Fibroblast of lung (primary cell): ENCODE measurements around the gene CABP7. TPM values are rescaled to one million over a fixed set of nuclear protein-coding genes. Genes with fewer than 3 reads are reported as not detected.
A peak's percentile ranks its signal among the peaks of the same experiment; 100 is the strongest.

Source experiments
- DNase-seq, 2 donors: peaks; one replicate each; pipeline versions ENCODE4 v3.0.0 to v3.0.0-alpha.2; 2010; ENCODE audit warnings: low read depth in 2 of 2
- H2AFZ ChIP-seq: 2 replicates; pipeline ENCODE4 v1.5.1; 2012; ENCODE audit warnings: low read length, control low read depth, inconsistent platforms
- H3K27ac ChIP-seq: 2 replicates; pipeline ENCODE4 v1.5.1; 2011; ENCODE audit warnings: low read length, control low read depth; ENCODE audit not compliant: insufficient read depth
- H3K27me3 ChIP-seq: 2 replicates; pipeline ENCODE4 v1.5.1; 2011; ENCODE audit warnings: mild to moderate bottlenecking, low read length; ENCODE audit not compliant: control insufficient read depth, insufficient read depth
- H3K36me3 ChIP-seq: 2 replicates; pipeline ENCODE4 v1.5.1; 2011; ENCODE audit warnings: low read length; ENCODE audit not compliant: control insufficient read depth, insufficient read depth
- H3K4me1 ChIP-seq: 2 replicates; pipeline ENCODE4 v1.5.1; 2011; ENCODE audit warnings: low read length; ENCODE audit not compliant: control insufficient read depth, insufficient read depth; ENCODE audit errors: extremely low read depth
- H3K4me2 ChIP-seq: 2 replicates; pipeline ENCODE4 v1.5.1; 2011; ENCODE audit warnings: low read length, control low read depth; ENCODE audit not compliant: insufficient read depth; ENCODE audit errors: extremely low read depth
- H3K4me3 ChIP-seq, 4 experiments: fragments of 200-600 bp in 1 of 4; sonication (generic) in 1 of 4; replicated peaks in 1 of 4; 2 replicates each; pipeline ENCODE4 v1.5.1; 2011 to 2016; ENCODE audit warnings: low read length in 4 of 4, low read depth in 3 of 4, mild to moderate bottlenecking in 3 of 4, control low read depth in 2 of 4, inconsistent platforms in 1 of 4, mixed read lengths in 1 of 4; ENCODE audit not compliant: insufficient read depth in 1 of 4; ENCODE audit errors: control extremely low read depth in 1 of 4
- H3K79me2 ChIP-seq: 2 replicates; pipeline ENCODE4 v1.5.1; 2012; ENCODE audit warnings: mild to moderate bottlenecking, low read length, inconsistent platforms; ENCODE audit not compliant: control insufficient read depth, insufficient read depth
- H3K9ac ChIP-seq: 2 replicates; pipeline ENCODE4 v1.5.1; 2011; ENCODE audit warnings: mild to moderate bottlenecking, low read length, control low read depth; ENCODE audit not compliant: insufficient read depth
- H3K9me3 ChIP-seq: 2 replicates; pipeline ENCODE4 v1.5.1; 2012; ENCODE audit warnings: low read depth, low read length; ENCODE audit not compliant: control insufficient read depth, insufficient read depth
- H4K20me1 ChIP-seq: 2 replicates; pipeline ENCODE4 v1.5.1; 2011; ENCODE audit warnings: low read length; ENCODE audit not compliant: control insufficient read depth, insufficient read depth; ENCODE audit errors: extremely low read depth
- EZH2 ChIP-seq: IDR thresholded peaks from 2 replicates; pipeline ENCODE4 v1.5.1; 2012; ENCODE audit warnings: low read length, control low read depth, mild to moderate bottlenecking; ENCODE audit errors: missing control alignments
- polyA plus RNA-seq, 2 donors: library from polyadenylated mRNA; depleted of rRNA in 1 of 2; stranded (reverse) in 1 of 2; unstranded in 1 of 2; fragments of >200 nt; gene quantifications; 2 replicates each; pipeline ENCODE4 v1.2.1, GENCODE V29; 2011 to 2012; ENCODE audit warnings: missing spikeins in 1 of 2
- total RNA-seq: library from RNA; depleted of rRNA; stranded (reverse); fragments of >200 nt; gene quantifications from 2 replicates; pipeline ENCODE4 v1.2.1, GENCODE V29; 2014
- TF ChIP-seq, protein P1 (sequence below), 2 donors: IDR thresholded peaks in 1 of 2; conservative IDR thresholded peaks in 1 of 2; 1 replicate in 1 of 2; 2 replicates in 1 of 2; pipeline ENCODE4 v1.5.1; 2011 to 2012; ENCODE audit warnings: low read length in 2 of 2, control low read depth in 1 of 2, inconsistent platforms in 1 of 2, low read depth in 1 of 2, mild to moderate bottlenecking in 1 of 2

The CABP7 gene
- total and polyA plus RNA-seq, 2 donors (not counting 1 experiment from before 2014, with no cell fraction given): not detected

DNA sequence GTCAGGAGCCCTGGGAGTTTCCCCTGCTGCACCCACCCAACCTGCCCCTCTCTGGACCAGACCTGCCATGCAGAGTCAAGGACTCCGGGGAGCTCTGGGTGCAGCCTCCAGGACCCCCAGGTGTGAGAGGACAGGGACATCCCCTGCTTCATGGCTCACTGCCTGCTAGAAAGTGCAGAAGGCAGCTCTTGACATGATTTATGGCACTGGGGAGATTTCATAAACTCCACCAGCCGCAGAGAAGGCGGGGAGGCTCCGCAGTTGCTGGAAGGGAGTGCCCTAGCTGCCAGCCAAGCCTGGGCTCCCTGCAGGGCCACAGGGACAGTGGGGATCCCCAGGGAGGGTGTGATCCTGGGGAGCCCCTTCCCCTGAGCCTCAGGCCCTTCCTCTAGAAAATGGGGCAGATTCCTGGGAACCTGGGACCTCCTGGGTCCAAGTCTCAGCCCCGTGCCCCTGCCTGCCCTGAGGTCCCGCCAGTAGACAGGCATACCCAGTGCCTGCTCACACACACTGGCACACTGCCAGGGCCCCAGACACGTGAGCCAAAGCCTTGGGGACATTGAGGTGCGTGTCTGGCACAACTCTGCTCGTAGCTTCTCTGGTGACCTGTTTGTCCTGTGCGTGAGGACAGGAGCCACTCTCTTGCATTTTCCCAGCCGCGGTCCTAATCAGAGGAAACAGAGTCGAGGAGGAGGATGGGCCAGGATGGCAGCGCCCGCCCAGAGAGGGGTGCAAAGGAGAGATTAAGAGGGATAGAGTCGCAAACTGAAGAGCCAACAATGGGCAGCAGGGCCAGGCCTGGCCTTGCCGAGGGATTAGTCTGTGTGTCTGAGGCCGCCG, 13.8 kb downstream of the CABP7 start:
- no peak for TF ChIP-seq EZH2
- TF ChIP-seq, protein P1, sequence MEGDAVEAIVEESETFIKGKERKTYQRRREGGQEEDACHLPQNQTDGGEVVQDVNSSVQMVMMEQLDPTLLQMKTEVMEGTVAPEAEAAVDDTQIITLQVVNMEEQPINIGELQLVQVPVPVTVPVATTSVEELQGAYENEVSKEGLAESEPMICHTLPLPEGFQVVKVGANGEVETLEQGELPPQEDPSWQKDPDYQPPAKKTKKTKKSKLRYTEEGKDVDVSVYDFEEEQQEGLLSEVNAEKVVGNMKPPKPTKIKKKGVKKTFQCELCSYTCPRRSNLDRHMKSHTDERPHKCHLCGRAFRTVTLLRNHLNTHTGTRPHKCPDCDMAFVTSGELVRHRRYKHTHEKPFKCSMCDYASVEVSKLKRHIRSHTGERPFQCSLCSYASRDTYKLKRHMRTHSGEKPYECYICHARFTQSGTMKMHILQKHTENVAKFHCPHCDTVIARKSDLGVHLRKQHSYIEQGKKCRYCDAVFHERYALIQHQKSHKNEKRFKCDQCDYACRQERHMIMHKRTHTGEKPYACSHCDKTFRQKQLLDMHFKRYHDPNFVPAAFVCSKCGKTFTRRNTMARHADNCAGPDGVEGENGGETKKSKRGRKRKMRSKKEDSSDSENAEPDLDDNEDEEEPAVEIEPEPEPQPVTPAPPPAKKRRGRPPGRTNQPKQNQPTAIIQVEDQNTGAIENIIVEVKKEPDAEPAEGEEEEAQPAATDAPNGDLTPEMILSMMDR (conservative IDR thresholded peaks at IDR 0.05 in 1 of 2, IDR thresholded peaks at IDR 0.05 in 1 of 2; ENCODE audit: low read depth in 1 of 2, low read length in 2 of 2): no peak
- peak in 1 of 2 donors; percentile 8 for DNase-seq
- no peaks in the 10 kb centered on the region for H3K27me3 ChIP-seq
- H3K4me1 ChIP-seq: no peaks in the 10 kb centered on the region
- no peaks in the 10 kb centered on the region for H4K20me1 ChIP-seq
- no peak overlapping the region for H3K9ac ChIP-seq
- no peaks in the 10 kb centered on the region for H3K36me3 ChIP-seq
- no peak overlapping the region for H3K4me3 ChIP-seq
- H3K4me2 ChIP-seq: no peak overlapping the region
- no peak overlapping the region for H3K27ac ChIP-seq
- no peaks in the 10 kb centered on the region for H3K9me3 ChIP-seq
- H3K79me2 ChIP-seq: no peaks in the 10 kb centered on the region
- no peak overlapping the region for H2AFZ ChIP-seq

DNA sequence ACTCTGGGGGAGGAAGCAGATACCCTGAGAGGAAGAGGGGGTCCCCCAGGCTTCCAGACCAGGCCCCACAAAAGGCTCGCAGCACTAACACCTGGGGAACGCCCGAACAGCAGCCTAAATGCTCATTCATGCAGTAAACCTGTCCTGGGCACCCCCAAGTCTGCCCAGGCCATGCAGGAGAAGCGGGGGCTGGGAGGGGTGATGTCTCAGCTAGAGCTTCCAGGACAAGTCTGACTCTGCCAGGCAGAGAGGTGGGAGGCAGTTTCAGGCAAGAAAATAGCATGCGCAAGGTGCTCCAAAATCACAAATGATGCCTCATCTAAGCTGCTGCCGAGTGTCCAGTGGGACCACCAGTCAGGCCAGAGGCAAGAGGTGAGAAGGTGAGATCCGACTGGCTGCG, 14.6 kb downstream of the CABP7 start:
- no peak for DNase-seq
- Histone ChIP-seq H3K4me3 (no peak overlapping the region), H3K9ac (no peak overlapping the region), H3K79me2 (no peaks in the 10 kb centered on the region), H3K27me3 (no peaks in the 10 kb centered on the region), H3K4me2 (no peak overlapping the region), H4K20me1 (no peaks in the 10 kb centered on the region), H3K36me3 (no peaks in the 10 kb centered on the region), H3K9me3 (no peaks in the 10 kb centered on the region), H3K4me1 (no peaks in the 10 kb centered on the region), H3K27ac (no peak overlapping the region), H2AFZ (no peak overlapping the region)
- TF ChIP-seq EZH2: no peak
- TF ChIP-seq, protein P1 (conservative IDR thresholded peaks at IDR 0.05 in 1 of 2, IDR thresholded peaks at IDR 0.05 in 1 of 2; ENCODE audit: low read depth in 1 of 2, low read length in 2 of 2): no peak

DNA sequence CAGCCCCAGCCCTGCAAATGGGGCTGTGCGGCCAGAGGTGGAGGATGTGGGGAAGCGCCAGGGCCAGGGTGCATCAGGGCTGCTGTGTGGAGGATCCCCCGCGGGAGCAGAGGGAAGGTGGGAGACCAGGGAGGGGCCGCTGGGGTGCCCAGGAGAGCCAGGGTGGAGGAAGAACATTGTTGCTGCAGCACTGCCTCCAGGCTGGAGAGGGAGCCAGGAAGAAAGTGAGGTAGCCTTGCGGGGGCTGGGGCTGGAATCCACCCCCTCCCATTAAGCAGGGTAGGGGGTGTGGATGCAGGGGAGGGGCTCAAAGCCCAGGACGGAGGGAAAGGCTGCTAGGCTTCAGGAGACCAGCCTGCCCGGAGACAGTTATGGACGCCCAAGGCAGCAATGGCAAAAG, 15.0 kb downstream of the CABP7 start:
- DNase-seq: no peak
- TF ChIP-seq, protein P1 (conservative IDR thresholded peaks at IDR 0.05 in 1 of 2, IDR thresholded peaks at IDR 0.05 in 1 of 2; ENCODE audit: low read depth in 1 of 2, low read length in 2 of 2): no peak
- no peak for TF ChIP-seq EZH2
- H3K4me2 ChIP-seq: no peak overlapping the region
- no peaks in the 10 kb centered on the region for H3K9me3 ChIP-seq
- no peak overlapping the region for H3K9ac ChIP-seq
- H3K4me1 ChIP-seq: no peaks in the 10 kb centered on the region
- no peaks in the 10 kb centered on the region for H3K36me3 ChIP-seq
- no peak overlapping the region for H3K4me3 ChIP-seq
- no peaks in the 10 kb centered on the region for H3K79me2 ChIP-seq
- H4K20me1 ChIP-seq: no peaks in the 10 kb centered on the region
- no peak overlapping the region for H2AFZ ChIP-seq
- H3K27ac ChIP-seq: no peak overlapping the region
- no peaks in the 10 kb centered on the region for H3K27me3 ChIP-seq
